Brain microvascular endothelial cell (primary cell): ENCODE results near the gene ANKFY1.

Source experiments
- DNase-seq: peaks from one replicate; pipeline ENCODE4 v3.0.0-alpha.2; 2020
- H3K27ac ChIP-seq: fragments of 250-450 bp; sonication (Bioruptor Pico); 2 replicates; pipeline ENCODE4 v1.5.1; 2020; ENCODE audit warnings: mild to moderate bottlenecking, moderate library complexity
- H3K27me3 ChIP-seq: fragments of 250-450 bp; sonication (Bioruptor Pico); replicated peaks from 2 replicates; pipeline ENCODE4 v1.5.1; 2020; ENCODE audit warnings: mild to moderate bottlenecking
- H3K36me3 ChIP-seq: fragments of 250-450 bp; sonication (Bioruptor Pico); replicated peaks from 2 replicates; pipeline ENCODE4 v1.5.1; 2020; ENCODE audit warnings: mild to moderate bottlenecking
- H3K4me3 ChIP-seq: 2 replicates; pipeline ENCODE4 v1.5.1; 2011; ENCODE audit warnings: low read depth, mild to moderate bottlenecking, control low read depth, low read length, moderate library complexity
- in situ Hi-C: cut with HindIII; loops from 2 replicates; pipeline ENCODE4 v1.10.0; 2017; ENCODE audit warnings: low sequenced_read_pairs, low pct_ligation_motif_present
- TF ChIP-seq, protein P1 (sequence below): IDR thresholded peaks from 2 replicates; pipeline ENCODE4 v1.5.1; 2011; ENCODE audit warnings: low read depth, mild to moderate bottlenecking, moderate library complexity, low read length, control low read depth, inconsistent platforms; ENCODE audit errors: missing control alignments

Gene ANKFY1

DNA sequence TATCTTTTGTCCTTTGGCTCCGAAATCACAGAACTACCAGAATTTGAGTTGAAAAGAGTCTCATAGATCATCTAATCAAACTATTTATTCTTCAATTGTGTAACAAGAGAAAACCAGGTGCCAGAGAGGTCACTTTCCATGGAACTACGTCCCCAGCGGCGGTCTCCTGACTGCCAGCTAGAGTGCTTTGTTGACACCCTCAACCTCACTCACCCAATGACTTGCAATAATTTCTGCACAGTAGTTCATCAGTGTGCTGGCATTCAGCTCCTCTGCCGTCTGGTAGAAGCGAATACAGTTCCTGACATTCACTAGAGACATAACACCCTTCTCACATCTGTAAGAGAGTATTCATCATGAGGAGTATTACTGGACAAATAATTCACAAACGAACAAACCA is 54.2 kb downstream of the ANKFY1 start:
- Histone ChIP-seq H3K36me3 (peaks cover 18% of the 10 kb centered on the region), H3K4me3 (no peak overlapping the region), H3K27ac (no peak overlapping the region), H3K27me3 (no peaks in the 10 kb centered on the region)
- in situ Hi-C loops: loop anchor here (25.0 kb wide), 1 partner anchor 203 kb away; no protein-coding TSS in a partner anchor
- DNase-seq: no peak
- TF ChIP-seq, protein P1, sequence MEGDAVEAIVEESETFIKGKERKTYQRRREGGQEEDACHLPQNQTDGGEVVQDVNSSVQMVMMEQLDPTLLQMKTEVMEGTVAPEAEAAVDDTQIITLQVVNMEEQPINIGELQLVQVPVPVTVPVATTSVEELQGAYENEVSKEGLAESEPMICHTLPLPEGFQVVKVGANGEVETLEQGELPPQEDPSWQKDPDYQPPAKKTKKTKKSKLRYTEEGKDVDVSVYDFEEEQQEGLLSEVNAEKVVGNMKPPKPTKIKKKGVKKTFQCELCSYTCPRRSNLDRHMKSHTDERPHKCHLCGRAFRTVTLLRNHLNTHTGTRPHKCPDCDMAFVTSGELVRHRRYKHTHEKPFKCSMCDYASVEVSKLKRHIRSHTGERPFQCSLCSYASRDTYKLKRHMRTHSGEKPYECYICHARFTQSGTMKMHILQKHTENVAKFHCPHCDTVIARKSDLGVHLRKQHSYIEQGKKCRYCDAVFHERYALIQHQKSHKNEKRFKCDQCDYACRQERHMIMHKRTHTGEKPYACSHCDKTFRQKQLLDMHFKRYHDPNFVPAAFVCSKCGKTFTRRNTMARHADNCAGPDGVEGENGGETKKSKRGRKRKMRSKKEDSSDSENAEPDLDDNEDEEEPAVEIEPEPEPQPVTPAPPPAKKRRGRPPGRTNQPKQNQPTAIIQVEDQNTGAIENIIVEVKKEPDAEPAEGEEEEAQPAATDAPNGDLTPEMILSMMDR: no peak

DNA sequence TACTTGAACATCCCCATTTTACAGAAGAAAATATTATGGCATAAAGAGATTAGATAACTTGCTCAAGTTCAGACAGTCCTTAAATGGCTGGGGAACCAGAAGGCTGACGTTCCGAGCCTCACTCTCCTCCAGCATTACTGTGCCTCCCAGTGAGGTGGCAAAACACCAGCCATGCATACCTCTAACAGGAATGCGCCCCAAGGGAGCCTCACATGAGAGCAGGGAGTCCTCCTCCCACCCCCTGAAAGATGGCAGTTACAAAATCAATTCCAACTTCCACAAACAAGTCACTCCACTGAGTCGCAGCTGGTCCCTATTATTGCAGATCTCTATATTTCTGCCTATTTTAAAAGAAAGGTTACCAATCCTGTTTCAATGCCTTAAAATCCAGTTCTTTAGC is 55.5 kb downstream of the ANKFY1 start:
- TF ChIP-seq, protein P1: no peak
- in situ Hi-C loops: loop anchor here (25.0 kb wide), 1 partner anchor 204 kb away; no protein-coding TSS in a partner anchor
- H3K36me3 ChIP-seq: peaks cover 18% of the 10 kb centered on the region
- no peaks in the 10 kb centered on the region for H3K27me3 ChIP-seq
- no peak overlapping the region for H3K4me3 ChIP-seq
- H3K27ac ChIP-seq: no peak overlapping the region
- no peak for DNase-seq

DNA sequence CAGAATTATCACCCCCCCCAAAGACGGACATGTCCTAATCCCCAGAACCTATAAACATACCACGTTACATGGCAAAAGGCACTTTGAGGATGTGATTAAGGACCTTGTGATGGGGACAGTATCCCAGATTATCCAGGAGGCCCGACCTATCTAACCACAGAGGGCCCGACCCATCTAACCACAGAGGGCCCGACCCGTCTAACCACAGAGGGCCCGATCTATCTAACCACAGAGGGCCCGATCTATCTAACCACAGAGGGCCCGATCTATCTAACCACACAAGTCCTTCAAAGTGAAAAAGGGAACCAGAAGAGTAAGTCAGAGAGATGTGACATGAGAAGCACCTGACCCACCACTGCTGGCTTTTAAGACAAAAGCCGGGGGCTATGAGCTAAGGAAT is 56.8 kb downstream of the ANKFY1 start:
- peak; percentile 38 for DNase-seq
- H3K4me3 ChIP-seq: no peak overlapping the region
- no peaks in the 10 kb centered on the region for H3K27me3 ChIP-seq
- H3K27ac ChIP-seq: no peak overlapping the region
- in situ Hi-C loops: loop anchor here (25.0 kb wide), 1 partner anchor 205 kb away; no protein-coding TSS in a partner anchor
- peaks cover 18% of the 10 kb centered on the region for H3K36me3 ChIP-seq
- TF ChIP-seq, protein P1: no peak

DNA sequence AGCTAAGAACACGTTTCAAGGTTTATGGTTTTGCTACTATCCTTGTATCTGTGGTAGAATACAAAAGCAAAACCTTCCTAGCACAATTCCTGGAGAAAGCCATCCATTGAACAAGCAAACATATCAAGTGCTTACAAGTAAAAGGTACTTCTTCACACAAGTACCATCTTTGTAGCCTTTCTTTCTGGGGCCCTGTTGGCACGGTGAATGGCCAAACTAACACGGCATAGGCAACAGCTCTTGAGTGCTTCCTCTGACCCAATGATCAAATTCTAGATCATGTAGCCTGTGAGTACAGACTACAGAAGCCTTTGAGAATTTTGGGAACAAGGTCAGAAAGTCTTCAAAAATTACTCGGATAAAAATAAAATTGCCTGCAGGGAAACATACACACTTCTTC is 57.9 kb downstream of the ANKFY1 start:
- H3K36me3 ChIP-seq: peaks cover 18% of the 10 kb centered on the region

DNA sequence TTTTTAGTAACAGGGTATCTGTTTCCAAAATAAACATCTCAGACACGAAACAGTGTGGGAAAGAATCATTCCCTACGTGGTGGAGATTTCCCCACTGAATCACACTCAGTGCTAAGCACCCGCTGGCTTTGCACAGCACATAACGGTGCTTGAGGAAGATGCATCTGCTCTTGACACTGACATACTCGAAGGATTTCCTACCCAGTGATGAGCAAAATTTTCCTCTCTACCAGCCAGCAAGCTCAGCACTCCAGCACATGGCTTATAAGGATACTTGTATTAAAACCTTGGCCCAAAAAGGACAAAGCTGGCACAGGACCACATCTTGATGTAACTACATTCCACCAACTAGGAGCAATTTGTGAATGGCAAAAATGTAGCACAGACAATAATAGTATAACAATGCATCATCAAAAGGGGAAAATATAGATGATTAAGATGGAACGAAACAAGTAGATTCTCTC is 59.0 kb downstream of the ANKFY1 start:
- TF ChIP-seq, protein P1: no peak
- Histone ChIP-seq H3K27ac (peak overlapping the region; percentile 71), H3K27me3 (no peaks in the 10 kb centered on the region), H3K36me3 (peaks cover 17% of the 10 kb centered on the region), H3K4me3 (no peak overlapping the region)
- in situ Hi-C loops: loop anchor here (25.0 kb wide), 1 partner anchor 208 kb away; no protein-coding TSS in a partner anchor
- DNase-seq: peak; percentile 93

More for the DNA sequence above, 57.9 kb downstream of the ANKFY1 start:
- Histone ChIP-seq H3K27me3 (no peaks in the 10 kb centered on the region), H3K27ac (no peak overlapping the region), H3K4me3 (no peak overlapping the region)
- no peak for DNase-seq
- TF ChIP-seq, protein P1: no peak
- in situ Hi-C loops: loop anchor here (25.0 kb wide), 1 partner anchor 206 kb away; no protein-coding TSS in a partner anchor

DNA sequence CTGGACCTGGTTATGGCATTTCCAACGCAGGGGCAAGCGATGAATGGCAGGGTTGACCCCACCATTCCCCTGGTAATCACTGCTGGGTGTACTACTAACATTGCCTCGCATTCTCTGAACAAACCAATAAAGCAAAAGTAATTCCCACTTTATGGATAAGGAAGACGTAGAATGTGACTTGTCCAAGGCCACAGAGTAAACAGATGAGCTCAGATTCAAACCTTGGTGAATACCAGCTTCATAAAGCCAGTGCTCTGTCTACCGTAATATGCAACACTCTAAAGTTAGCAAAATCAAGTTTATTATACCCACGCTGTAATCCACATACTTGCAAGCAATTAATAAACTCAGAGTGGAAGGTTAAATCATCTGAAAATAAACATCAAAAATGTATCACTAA is 59.6 kb downstream of the ANKFY1 start:
- no peaks in the 10 kb centered on the region for H3K27me3 ChIP-seq
- H3K27ac ChIP-seq: peak overlapping the region; percentile 77
- TF ChIP-seq, protein P1: no peak
- DNase-seq: peak; percentile 56
- no peak overlapping the region for H3K4me3 ChIP-seq
- in situ Hi-C loops: loop anchor here (25.0 kb wide), 1 partner anchor 208 kb away; no protein-coding TSS in a partner anchor
- H3K36me3 ChIP-seq: peaks cover 12% of the 10 kb centered on the region
